Stimulated activated CD8-positive, alpha-beta memory T cell treated with anti-CD3 and anti-CD28 coated beads, Interleukin-15, amount 100 ng/mL, for 48 hours (primary cell): ENCODE measurements around the gene LILRA6.
"Not testable (repeated sequence)": the region's sequence is repeated elsewhere in the genome, so short reads cannot be mapped to it uniquely, and the experiment has no call there.

ENCODE experiments used
- DNase-seq, 2 donors: peaks; one replicate each; pipeline ENCODE4 v3.0.0-alpha.2; 2020; ENCODE audit warnings: low read depth in 2 of 2

LILRA6 gene

DNA sequence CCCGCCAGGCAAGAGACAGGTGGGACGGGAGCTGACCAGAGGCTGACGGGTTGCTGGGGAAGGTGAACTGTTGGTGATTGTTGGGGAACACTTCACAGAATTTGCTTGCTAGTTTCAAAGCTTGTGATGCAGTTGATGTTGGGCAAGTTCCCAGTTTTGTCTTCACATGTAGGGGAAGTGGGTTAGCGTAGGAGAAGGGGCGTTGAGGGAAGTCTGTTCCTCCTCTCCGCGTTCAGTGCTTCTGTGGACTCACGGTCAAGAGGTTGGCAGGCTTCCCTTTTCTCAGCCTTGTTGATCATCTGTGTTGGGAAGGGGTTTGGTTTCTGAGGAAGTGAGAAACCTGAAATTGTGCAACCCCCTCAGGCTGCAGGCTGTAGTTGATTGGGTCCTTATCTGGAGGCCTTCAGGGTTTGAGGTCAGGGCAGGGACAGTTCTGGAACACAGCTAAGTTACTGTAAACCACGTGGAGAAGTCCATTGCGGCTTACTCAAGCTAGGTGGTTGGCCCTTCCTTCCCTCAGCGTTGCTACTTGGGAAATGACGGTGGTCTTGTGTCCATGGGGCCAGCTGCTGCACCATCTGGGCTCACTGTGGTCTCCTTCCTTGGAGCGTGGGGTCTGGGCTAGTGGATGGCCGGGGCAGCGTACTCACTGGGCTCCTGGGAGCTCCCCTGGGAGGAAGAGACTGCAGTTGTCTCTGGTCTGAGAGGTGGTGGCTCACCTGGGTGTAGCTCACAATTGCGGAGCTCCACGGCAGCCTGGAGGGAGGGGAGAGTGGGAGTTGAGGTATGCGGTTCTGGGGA, 34.4 kb downstream of the LILRA6 start:
- DNase-seq, result no peak

DNA sequence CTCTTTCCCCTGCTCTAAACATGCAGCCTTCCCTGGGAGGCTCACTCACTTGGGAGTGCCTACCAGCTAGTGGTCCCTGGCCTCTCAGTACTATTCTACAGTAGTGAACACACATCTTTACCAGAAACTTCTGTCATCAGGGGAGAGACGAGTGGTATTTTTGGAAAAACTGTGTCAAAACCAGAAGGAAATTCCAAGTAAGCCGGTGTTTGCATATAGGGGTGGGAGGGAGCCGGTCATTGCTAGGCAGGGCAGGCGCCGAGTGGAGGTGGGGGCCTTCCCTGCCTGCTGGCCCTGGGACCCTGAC, 35.0 kb downstream of the LILRA6 start:
- no peak for DNase-seq

DNA sequence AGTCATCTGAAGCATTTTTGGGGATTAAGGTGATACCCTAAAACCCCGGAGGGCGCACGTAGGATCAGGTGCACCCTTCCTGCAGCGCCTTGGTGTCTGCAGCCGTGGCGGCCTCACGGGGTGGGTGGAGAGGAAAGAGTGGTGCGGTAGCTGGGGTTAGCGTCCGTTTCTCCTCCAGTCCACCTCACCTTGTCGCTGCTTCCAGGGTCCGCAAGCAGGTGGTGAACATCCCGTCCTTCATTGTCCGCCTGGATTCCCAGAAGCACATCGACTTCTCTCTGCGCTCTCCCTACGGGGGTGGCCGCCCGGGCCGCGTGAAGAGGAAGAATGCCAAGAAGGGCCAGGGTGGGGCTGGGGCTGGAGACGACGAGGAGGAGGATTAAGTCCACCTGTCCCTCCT, 35.4 kb downstream of the LILRA6 start:
- DNase-seq, result not testable (repeated sequence)

DNA sequence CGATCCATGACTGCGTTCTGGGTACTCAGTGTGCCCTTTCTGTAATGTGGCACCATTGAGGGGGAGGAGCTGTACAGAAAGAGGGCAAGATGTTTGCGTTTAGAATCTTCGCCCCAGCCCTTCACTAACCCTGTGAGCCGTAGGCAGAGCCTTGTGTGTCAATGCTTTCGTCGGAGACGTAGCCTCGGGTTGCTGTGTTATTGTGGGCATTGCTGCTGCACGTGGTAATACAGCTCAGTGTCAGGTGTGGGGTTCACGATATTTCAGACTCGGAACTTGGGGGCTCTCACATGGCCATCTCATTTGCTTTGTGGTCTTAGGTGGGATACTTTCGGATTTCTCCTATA, 35.8 kb downstream of the LILRA6 start:
- DNase-seq, result no peak

DNA sequence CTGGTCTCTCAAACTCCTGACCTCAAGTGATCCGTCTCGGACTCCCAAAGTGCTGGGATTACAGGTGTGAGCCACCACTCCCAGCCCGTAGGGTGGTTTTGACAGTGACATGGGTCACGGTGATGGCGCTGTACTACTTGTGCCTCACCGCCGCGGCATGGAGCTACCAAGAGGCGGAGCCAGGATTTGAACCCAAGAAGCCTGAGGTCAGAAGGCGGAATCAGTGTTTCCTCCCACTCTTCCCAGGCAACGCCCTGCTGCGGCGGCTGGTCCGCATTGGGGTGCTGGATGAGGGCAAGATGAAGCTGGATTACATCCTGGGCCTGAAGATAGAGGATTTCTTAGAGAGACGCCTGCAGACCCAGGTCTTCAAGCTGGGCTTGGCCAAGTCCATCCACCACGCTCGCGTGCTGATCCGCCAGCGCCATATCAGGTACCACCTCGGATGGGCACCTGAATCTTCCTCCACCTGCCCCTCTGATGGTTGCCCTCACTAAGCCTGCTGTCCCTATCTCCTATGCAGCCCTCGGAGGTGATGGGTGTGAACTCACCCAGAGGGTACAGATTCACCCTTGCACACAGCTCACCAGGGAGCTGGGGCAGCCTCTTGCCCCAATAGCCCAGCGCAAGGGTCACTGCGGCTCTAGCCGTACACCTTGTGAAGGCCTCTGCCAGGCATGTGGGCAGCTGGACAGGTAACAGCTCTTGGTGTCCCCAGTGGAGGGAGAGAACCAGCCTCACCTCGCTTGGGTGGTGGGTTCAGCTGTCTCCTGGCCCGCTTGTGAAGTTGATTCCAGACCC, 36.4 kb downstream of the LILRA6 start:
- DNase-seq, result no peak

DNA sequence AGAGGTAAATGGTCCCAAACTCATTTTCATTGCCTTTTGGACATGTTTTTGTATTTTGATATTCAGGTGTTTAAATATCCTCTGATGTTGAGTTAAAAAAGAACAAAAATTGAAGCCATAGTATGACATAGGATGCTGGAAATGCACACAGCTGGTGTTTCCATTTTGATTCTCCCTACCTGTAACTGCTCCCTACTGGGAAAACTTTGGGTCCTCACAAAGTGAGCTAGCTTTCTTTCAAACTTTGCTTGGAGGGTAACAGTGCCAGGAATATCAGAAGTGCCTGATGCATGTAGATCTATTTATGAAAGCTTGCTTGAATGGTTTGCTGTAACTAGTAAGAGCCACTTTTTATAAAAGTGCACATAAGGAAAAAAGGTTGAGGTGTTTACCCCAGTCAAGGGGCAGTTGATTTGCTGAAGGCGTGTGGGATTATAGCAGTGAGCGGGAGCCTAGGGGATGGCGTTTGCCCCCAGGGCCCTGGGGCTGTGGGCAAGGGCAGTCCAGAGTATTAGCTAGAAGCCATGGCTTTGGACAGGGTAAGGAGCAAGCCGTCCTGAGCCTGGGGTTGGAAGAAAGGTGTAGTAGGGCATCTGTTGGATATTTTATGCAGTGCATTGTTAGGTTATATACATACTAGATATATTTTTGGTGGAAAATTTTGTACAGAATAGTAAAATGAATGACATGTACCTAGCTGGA, 37.7 kb downstream of the LILRA6 start:
- DNase-seq, result no peak

DNA sequence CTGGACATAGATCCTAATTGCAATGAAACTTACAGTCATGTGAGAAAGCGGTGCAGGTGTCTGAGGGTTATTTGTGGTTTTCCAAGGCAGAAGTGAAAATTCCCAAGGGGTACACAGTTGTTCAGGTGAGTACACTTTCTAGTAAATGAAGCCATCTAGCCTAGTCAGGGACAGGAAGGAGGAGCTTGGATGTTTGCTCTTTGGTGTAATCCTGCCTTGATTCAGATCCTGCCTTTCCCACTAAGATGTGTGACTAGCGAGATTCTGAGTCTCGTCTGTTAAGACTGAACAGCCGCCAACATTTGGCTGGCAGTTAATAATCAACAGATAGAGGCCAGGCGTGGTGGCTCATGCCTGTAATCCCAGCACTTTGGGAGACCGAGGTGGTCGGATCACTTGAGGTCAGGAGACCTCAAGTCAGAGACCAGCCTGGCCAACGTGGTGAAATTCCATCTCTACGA, 39.4 kb downstream of the LILRA6 start:
- DNase-seq, result no peak

DNA sequence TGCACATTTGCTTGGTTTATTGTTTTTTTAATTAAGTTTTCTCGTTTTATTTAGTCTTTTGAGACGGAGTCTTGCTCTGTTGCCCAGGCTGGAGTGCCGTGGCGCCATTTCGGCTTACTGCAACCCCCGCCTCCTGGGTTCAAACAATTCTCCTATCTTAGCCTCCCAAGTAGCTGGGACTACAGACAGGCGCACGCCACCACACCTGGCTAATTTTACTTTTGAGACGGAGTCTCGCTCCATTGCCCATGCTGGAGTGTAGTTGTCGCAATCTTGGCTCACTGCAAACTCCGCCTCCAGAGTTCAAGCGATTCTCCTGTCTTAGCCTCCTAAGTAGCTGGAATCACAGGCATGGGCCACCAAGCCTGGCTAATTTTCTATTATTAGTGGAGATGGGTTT, 40.6 kb downstream of the LILRA6 start:
- DNase-seq, result no peak

DNA sequence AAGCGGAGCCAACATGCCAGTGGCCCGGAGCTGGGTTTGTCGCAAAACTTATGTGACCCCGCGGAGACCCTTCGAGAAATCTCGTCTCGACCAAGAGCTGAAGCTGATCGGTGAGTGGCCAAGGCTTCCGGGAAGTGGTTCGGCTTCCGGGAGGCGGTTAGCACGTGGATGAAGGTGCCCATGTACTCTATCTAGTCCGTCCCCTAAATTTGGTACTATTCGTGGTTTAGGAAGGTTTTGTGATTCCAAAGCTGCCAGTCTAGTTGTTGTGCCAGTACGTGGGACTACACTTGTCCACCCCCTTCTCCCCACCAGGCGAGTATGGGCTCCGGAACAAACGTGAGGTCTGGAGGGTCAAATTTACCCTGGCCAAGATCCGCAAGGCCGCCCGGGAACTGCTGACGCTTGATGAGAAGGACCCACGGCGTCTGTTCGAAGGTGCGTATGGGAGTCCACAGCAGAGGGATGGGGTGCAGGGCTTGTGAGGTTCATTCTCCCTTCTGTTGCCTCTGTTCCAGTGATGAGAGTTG, 41.4 kb downstream of the LILRA6 start:
- no peak for DNase-seq

DNA sequence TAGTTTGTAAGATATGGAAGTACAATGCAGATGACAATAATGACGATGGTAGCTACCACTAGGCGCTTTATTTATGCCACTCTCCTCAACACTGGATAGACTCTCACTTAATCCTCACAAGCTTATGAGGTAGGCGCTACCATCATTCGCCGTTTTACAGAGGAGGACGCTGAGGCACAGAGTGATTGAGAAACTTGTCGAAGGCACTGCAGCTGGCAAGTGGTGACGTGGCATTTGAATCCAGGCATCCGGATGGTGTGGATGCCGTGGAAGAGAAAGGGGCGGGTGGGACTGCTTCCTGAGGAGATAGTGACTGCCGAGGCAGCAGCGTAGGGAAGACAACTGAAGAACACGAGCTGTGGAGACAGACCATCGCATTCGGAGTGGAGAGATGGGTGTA, 43.2 kb downstream of the LILRA6 start:
- DNase-seq, result no peak

DNA sequence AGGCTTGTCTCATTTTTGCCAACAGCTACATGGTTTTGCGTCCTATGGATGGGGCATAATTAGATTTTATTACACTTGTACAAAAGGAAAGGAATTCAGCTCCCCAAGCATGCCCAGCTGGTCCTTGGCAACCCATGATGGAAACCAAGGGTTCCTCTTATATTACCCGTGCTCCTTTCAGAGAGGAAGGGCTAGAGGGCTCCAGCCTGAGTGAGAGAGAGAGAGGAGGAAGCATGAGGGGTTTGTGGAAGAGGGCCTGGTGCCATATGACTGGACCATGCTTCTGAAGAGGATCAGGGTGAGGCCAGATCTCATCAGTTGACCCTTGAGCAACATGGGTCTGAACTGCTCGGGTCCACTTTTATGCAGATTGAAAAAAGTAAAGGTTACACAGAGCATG, 45.5 kb downstream of the LILRA6 start:
- no peak for DNase-seq

DNA sequence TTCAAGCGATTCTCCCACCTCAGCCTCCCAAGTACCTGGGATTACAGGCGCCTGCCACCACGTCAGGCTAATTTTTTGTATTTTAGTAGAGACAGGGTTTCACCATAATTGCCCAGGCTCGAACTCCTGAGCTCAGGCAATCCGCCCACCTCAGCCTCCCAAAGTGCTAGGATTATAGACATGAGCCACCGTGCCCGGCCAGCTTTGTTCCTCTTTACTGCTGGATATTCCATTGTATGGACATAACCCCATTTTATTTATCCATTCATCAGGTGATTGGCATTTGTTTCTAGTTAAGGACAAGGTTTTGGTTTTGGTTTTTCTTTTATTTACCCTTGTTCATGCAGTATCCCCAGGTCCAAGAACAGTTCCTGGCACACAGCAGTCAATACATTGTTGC, 46.1 kb downstream of the LILRA6 start:
- no peak for DNase-seq

DNA sequence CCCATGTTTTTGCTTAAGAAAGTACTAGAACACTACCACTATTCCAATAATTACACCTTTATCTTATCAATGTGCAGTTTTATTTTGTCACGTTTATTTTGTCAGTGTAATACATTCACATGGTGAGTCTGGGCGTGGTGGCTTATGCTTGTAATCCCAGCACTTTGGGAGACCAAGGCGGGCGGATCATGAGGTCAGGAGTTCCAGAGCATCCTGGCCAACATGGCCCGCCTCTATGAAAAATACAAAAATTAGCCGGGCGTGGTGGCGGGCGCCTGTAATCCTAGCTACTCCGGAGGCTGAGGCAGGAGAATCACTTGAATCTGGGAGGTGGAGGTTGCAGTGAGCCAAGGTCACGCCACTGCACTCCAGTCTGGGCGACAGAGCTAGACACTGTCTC, 48.1 kb downstream of the LILRA6 start:
- not testable (repeated sequence) for DNase-seq

DNA sequence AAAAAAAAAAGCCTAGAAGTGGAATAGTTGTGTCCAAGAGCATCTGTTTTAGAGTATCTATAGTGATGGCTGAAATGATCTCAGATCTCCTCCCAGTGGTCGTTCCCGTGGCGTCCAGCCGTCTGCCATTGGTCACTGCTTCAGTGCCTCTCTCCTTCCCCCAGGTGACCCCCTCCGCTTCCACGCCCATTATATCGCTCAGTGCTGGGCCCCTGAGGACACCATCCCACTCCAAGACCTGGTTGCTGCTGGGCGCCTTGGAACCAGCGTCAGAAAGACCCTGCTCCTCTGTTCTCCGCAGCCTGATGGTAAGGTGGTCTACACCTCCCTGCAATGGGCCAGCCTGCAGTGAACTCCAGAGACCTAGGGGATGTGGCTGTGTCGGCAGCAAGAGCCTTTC, 49.6 kb downstream of the LILRA6 start:
- no peak for DNase-seq

DNA sequence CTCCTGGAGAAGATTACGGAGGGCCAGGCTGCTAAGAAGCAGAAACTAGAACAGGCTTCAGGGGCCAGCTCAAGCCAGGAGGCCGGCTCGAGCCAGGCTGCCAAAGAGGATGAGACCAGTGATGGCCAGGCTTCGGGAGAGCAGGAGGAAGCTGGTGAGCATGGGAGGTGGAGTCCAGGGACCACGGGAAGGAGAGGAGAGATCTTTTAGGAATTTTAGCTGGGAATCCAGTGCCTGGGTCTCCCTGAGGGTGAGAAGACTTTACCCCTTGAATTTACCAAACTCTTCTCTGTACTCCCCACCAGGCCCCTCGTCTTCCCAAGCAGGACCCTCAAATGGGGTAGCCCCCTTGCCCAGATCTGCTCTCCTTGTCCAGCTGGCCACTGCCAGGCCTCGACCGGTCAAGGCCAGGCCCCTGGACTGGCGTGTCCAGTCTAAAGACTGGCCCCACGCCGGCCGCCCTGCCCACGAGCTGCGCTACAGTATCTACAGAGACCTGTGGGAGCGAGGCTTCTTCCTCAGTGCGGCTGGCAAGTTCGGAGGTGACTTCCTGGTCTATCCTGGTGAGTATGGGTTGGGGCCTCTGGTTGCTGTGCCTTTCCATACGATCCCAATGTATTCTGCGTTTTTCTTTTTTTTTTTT, 50.7 kb downstream of the LILRA6 start:
- DNase-seq, result no peak

DNA sequence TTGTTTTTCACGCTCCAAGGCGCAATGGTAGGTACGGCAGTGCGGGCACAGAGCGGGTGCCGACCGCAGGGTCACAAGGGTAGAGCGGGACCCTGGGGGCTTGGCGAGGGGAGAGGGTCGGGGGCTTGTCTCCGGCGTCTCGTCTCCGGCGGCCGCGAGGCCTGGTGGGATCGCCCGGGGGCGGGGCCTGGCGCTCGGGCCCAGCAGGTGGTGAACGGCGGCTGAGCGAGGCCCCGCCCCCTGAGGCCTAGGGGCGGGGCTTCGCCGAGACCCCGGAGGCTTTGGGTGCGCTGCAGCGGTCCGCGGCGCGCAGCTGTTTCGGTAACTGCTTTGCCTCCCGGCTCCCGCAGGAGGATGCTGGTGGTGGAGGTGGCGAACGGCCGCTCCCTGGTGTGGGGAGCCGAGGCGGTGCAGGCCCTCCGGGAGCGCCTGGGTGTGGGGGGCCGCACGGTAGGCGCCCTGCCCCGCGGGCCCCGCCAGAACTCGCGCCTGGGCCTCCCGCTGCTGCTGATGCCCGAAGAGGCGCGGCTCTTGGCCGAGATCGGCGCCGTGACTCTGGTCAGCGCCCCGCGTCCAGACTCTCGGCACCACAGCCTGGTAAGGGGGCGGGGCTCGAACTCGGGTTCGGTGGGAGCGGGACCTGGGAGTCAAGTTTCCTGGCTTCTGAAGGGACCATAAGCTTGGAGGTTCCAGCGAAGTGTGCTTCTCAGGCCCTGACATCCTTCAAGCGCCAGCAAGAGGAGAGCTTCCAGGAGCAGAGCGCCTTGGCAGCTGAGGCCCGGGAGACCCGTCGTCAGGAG, 51.4 kb downstream of the LILRA6 start, which contains the start of gene TSEN34:
Gene TSEN34, plus strand, starts transcription at position 298 of the 800 bp plus-strand sequence. Its CDS starts 57 bp downstream, at position 355.
- DNase-seq, result peak; percentile 77 to 85

DNA sequence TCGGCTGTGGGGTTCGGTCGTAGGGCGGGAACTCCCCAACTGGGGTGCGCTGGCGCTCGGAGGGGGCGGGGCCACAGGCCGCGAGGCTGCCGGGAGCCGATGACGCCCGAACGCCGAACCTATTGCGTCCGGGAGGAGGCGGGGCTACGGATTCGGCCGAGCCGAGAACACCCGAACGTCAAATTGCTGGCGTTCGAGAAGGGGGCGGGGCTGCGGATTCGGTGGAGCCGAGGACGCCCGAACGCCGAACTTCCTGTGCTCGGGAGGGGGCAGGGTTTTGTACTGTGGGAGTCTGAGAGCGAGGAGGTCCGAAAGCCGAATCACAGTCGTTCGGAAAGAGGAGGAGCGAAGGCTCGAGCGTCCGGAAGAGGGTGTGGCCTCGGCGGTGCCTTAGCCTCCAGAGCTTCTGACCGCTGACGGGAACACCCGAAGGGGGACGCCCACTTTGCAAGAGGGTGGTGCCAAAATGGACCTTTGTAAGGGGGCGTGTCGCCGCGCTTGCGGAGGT, 52.0 kb downstream of the LILRA6 start:
- peak; percentile 99 to 100 for DNase-seq

DNA sequence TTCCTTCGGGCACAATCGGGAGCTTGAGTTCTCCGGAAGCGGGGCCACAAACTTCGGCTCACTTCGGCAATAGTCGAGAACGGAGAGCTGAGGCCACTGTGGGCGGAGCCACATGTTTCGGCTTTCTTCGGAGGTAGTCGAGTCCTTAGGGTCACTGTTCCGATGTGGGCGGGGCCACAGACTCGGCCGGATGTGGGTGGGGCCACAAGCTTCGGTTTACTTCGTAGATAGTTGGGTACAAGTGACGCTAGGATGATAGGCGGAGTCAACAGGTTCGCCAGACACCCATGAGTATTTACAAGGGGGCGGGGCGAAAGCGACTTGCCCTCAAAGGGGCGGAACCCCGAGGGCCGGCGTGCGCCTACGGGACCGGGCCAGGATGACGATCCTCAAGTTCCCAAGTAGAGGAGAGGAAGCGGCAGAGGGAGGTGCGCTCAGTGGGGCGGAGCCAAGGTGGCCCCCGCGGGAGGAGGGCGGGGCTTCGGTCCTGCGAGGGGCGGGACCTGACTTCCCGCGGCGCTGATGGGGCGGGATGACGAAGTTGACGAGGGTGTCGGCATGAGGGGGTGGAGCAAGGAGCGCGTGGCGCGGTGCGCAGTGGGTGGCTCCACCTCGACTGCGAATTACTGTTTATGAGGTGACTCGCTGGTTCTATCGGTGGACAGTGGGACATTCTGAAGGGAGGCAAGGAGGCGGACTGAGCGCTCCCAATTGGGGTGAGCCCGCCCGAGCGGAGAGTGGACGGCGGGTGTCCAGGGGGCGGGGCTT, 52.7 kb downstream of the LILRA6 start:
- peak; percentile 100 for DNase-seq

DNA sequence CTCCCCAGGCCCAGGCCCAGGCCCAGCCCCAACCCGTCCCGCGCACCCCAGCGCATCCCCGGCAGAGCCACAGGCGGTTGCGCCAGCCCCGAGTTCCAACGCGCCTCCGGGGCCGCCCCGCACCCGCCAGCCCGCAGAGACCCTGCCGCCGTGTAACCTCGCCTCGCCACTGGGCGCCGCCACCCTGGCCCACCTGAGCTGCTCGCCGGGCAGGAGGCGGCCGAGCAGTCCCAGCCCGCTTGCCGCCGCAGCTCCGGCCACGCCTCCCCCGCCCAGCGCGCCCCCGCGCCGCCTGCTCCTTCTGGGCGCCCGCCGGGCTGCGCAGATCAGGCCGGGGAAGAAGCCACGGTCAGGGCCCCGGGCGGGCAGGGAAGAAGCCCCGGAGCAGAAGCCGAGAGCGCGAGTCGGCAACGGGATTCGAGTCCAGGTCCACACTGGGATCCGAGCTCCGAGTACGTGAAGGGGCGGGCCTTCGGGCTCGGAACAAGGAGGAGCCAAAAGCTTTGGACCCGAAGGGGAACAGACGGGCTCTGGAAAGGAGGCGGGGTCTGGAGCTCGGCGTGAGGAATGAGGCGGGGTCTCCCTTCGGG, 53.4 kb downstream of the LILRA6 start, which contains the start of gene MBOAT7:
Gene MBOAT7, minus strand, starts transcription at position 436 of the 590 bp plus-strand sequence. CDS start 1,072 bp downstream, outside the sequence.
- no peak for DNase-seq
